Measurements from ENCODE around the gene AUNIP. TPM values are rescaled to one million over a fixed set of nuclear protein-coding genes. Genes with fewer than 3 reads are reported as not detected.

The AUNIP gene
- total and polyA plus RNA-seq, 12 donors = 0.04 to 0.25 (median 0.21) TPM; not detected in 9

- no peak for TF ChIP-seq CTCF (IDR thresholded peaks at IDR 0.05)
- WGBS, 2 donors = 48 to 53% methylated on average over 2 of the region's 2 CpGs
- Histone ChIP-seq H3K9me3 (no peaks in the 10 kb centered on the region), H3K27me3 (no peaks in the 10 kb centered on the region), H3K36me3 (no peaks in the 10 kb centered on the region), H3K27ac (no peak overlapping the region), H3K4me1 (peaks cover 2 to 15% (median 7%) of the 10 kb centered on the region in 9 donors), H3K4me3 (no peak overlapping the region)
- intact Hi-C loops (cut with DNase I) = no loop called here
- DNase-seq = no peak
- no peak for ATAC-seq
Measured at GRCh38 chr1:25879675-25880074, 20.4 kb upstream of the AUNIP start.

GRCh38 chr1:25878690-25879089 is 19.4 kb upstream of the AUNIP start:
- 93 to 94% methylated on average over 5 of the region's 5 CpGs for WGBS, 2 donors
- no peak for DNase-seq
- H3K4me3 ChIP-seq = no peak overlapping the region
- no peaks in the 10 kb centered on the region for H3K36me3 ChIP-seq
- intact Hi-C loops (cut with DNase I) = no loop called here
- TF ChIP-seq CTCF (IDR thresholded peaks at IDR 0.05) = no peak
- H3K4me1 ChIP-seq = peaks cover 2 to 21% (median 11%) of the 10 kb centered on the region in 9 donors
- H3K27me3 ChIP-seq = no peaks in the 10 kb centered on the region
- ATAC-seq = no peak
- no peak overlapping the region for H3K27ac ChIP-seq
- H3K9me3 ChIP-seq = no peaks in the 10 kb centered on the region

GRCh38 chr1:25877155-25877554 is 17.9 kb upstream of the AUNIP start:
- Histone ChIP-seq H3K9me3 (no peaks in the 10 kb centered on the region), H3K27me3 (no peaks in the 10 kb centered on the region), H3K36me3 (no peaks in the 10 kb centered on the region), H3K4me1 (peaks cover 2 to 36% (median 14%) of the 10 kb centered on the region in 9 donors), H3K27ac (no peak overlapping the region), H3K4me3 (no peak overlapping the region)
- intact Hi-C loops (cut with DNase I) = no loop called here
- TF ChIP-seq CTCF (IDR thresholded peaks at IDR 0.05) = no peak
- no peak for ATAC-seq
- DNase-seq = no peak
- WGBS, 2 donors = 93% methylated on average over 2 of the region's 2 CpGs

- no peak for DNase-seq
- 74 to 77% methylated on average over 2 of the region's 2 CpGs for WGBS, 2 donors
- no peak for ATAC-seq
- Histone ChIP-seq H3K27me3 (no peaks in the 10 kb centered on the region), H3K27ac (no peak overlapping the region), H3K9me3 (no peaks in the 10 kb centered on the region), H3K36me3 (no peaks in the 10 kb centered on the region), H3K4me1 (peaks cover 2 to 41% (median 16%) of the 10 kb centered on the region in 9 donors), H3K4me3 (no peak overlapping the region)
- no peak for TF ChIP-seq CTCF (IDR thresholded peaks at IDR 0.05)
- intact Hi-C loops (cut with DNase I) = no loop called here
Measured at GRCh38 chr1:25876693-25877077, 17.4 kb upstream of the AUNIP start.
